H1 (cell line): ENCODE data around the gene LAMC3. TPM values are rescaled to one million over a fixed set of nuclear protein-coding genes. Genes with fewer than 3 reads are reported as not detected.

Experiments used
- GTF2F1 ChIP-seq: IDR thresholded peaks from 2 replicates; pipeline ENCODE4 v1.6.1; 2012; ENCODE audit warnings: low read depth, low read length, improper control_type of control experiment, borderline replicate concordance
- HDAC6 ChIP-seq: IDR thresholded peaks from one replicate; pipeline ENCODE4 v1.7.1; 2012; ENCODE audit warnings: low read depth, mild to moderate bottlenecking, inconsistent platforms, low read length, moderate library complexity
- SIN3A ChIP-seq, 2 experiments: IDR thresholded peaks in 1 of 2; conservative IDR thresholded peaks in 1 of 2; 2 replicates each; pipeline ENCODE4 v1.6.1; 2011 to 2012; ENCODE audit warnings: low read length in 2 of 2, improper control_type of control experiment in 1 of 2, low read depth in 1 of 2, mild to moderate bottlenecking in 1 of 2
- polyA plus RNA-seq, 7 experiments: library from polyadenylated mRNA; depleted of rRNA in 3 of 7; stranded (reverse) in 5 of 7; unstranded in 2 of 7; fragments of >200 nt in 5 of 7; fragments of 200-250 nt in 2 of 7; gene quantifications; 1 replicate in 5 of 7; 2 replicates in 1 of 7; 4 replicates in 1 of 7; pipeline versions ENCODE4 v1.2.1 to v1.2.3, GENCODE V29; 2011 to 2013; ENCODE audit warnings: missing spikeins in 2 of 7, mixed read lengths in 2 of 7
- total RNA-seq: library from RNA; stranded (reverse); fragmentation: NEBNext Ultra II Directional; extraction: Animal tissue kit (Norgen Biotek cat#: 25700); gene quantifications from 2 replicates; pipeline ENCODE4 v1.2.1, GENCODE V29; 2021

The LAMC3 gene
- total and polyA plus RNA-seq, 2 of the 8 experiments (the other 6 are each of a cell fraction or from before 2014, with no cell fraction given) = 9.3 to 12.3 TPM

- no peak for TF ChIP-seq GTF2F1
- TF ChIP-seq HDAC6 = no peak
- no peak for TF ChIP-seq SIN3A (conservative IDR thresholded peaks at IDR 0.05 in 1 of 2, IDR thresholded peaks at IDR 0.05 in 1 of 2; ENCODE audit: low read depth in 1 of 2, low read length in 2 of 2)
- TF ChIP-seq, all 59 proteins: peak for 0
Observed at GRCh38 chr9:131122158-131122557, 113.2 kb downstream of the LAMC3 start (continued).
